Omental fat pad (tissue), 4 donors: ENCODE results near the gene MAD2L2. TPM values are rescaled to one million over a fixed set of nuclear protein-coding genes. Genes with fewer than 3 reads are reported as not detected.
"Not testable (repeated sequence)": the region's sequence is repeated elsewhere in the genome, so short reads cannot be mapped to it uniquely, and the experiment has no call there.

Experiments
- ATAC-seq: fragments of 150-250 bp; one replicate; pipeline ENCODE4 v1.9.1; 2016; ENCODE audit warnings: mild to moderate bottlenecking, moderate library complexity; ENCODE audit not compliant: low FRiP score
- DNase-seq: peaks from one replicate; pipeline ENCODE4 v3.0.0-alpha.2; 2019; ENCODE audit warnings: low spot score
- CTCF ChIP-seq, 3 donors: fragments of 450-650 bp; IDR thresholded peaks; one replicate each; pipeline ENCODE4 v1.5.1; 2016 to 2017; ENCODE audit warnings: antibody characterized with exemption in 3 of 3, mild to moderate bottlenecking in 3 of 3, moderate library complexity in 2 of 3
- total RNA-seq, 4 donors: library from RNA; depleted of rRNA; stranded (reverse); fragments of >200 nt; gene quantifications; one replicate each; pipeline ENCODE4 v1.1.0, GENCODE V29; 2016

MAD2L2 gene
- total RNA-seq, 4 donors from 2014 or later: 20.2 to 41.3 (median 35.7) TPM

- TF ChIP-seq CTCF (IDR thresholded peaks at IDR 0.05): no peak
- DNase-seq (no peak), ATAC-seq (no peak)
Measured at GRCh38 chr1:11643782-11644181, 37.2 kb downstream of the MAD2L2 start.

GRCh38 chr1:11642418-11643017 lies 38.4 kb downstream of the MAD2L2 start:
- peak; percentile 57 for DNase-seq
- peak in 2 of 3 donors; percentile 44 to 52 for TF ChIP-seq CTCF (IDR thresholded peaks at IDR 0.05)
- not testable (repeated sequence) for ATAC-seq

- no peak for TF ChIP-seq CTCF (IDR thresholded peaks at IDR 0.05)
Measured at GRCh38 chr1:11641776-11642305, 39.1 kb downstream of the MAD2L2 start.

GRCh38 chr1:11640944-11641343 lies 40.0 kb downstream of the MAD2L2 start:
- no peak for DNase-seq
- TF ChIP-seq CTCF (IDR thresholded peaks at IDR 0.05): no peak
- ATAC-seq: no peak

More at GRCh38 chr1:11641776-11642305, 39.1 kb downstream of the MAD2L2 start:
- DNase-seq: no peak
- ATAC-seq: no peak

- TF ChIP-seq CTCF (IDR thresholded peaks at IDR 0.05): no peak
- DNase-seq: no peak
- no peak for ATAC-seq
Measured at GRCh38 chr1:11640101-11640500, 40.8 kb downstream of the MAD2L2 start.

- no peak for TF ChIP-seq CTCF (IDR thresholded peaks at IDR 0.05)
- no peak for DNase-seq
- ATAC-seq: no peak
Measured at GRCh38 chr1:11639372-11639771, 41.6 kb downstream of the MAD2L2 start.

GRCh38 chr1:11638121-11638520 lies 42.8 kb downstream of the MAD2L2 start:
- TF ChIP-seq CTCF (IDR thresholded peaks at IDR 0.05): no peak
- DNase-seq (no peak), ATAC-seq (no peak)
